HEK293T (cell line): ENCODE data around the gene MAP3K14.

Source experiments
- CTCF ChIA-PET: fragments of 350-600 bp; formaldehyde crosslinking; extraction: SDS; loops from one replicate; lab custom pipeline; 2021; ENCODE audit warnings: antibody characterized with exemption, inconsistent platforms; lab: Yijun Ruan, JAX
- POLR2A ChIA-PET: fragments of 350-600 bp; formaldehyde crosslinking; extraction: SDS; loops from one replicate; lab custom pipeline; 2020; ENCODE audit warnings: antibody characterized with exemption, inconsistent platforms; lab: Yijun Ruan, JAX
- DNase-seq: peaks from one replicate; pipeline ENCODE4 v3.0.0; 2012; ENCODE audit warnings: mixed read lengths; ENCODE audit errors: extremely low spot score
- ARNT ChIP-seq: fragments of 450-650 bp; IDR thresholded peaks from 2 replicates; pipeline ENCODE4 v1.6.1; 2017; ENCODE audit warnings: mild to moderate bottlenecking
- BHLHE40 ChIP-seq: fragments of 450-650 bp; IDR thresholded peaks from 2 replicates; pipeline ENCODE4 v1.6.1; 2016; ENCODE audit warnings: mild to moderate bottlenecking, moderate library complexity, borderline replicate concordance
- CTBP1 ChIP-seq: fragments of 450-650 bp; IDR thresholded peaks from 2 replicates; pipeline ENCODE4 v1.6.1; 2016; ENCODE audit warnings: borderline replicate concordance
- ELF4 ChIP-seq: fragments of 450-650 bp; IDR thresholded peaks from 2 replicates; pipeline ENCODE4 v1.6.1; 2017; ENCODE audit warnings: antibody characterized with exemption
- FOXA1 ChIP-seq: fragments of 450-650 bp; IDR thresholded peaks from 2 replicates; pipeline ENCODE4 v1.6.1; 2016; ENCODE audit warnings: mild to moderate bottlenecking
- FOXK2 ChIP-seq: fragments of 450-650 bp; IDR thresholded peaks from 2 replicates; pipeline ENCODE4 v1.6.1; 2016; ENCODE audit warnings: mild to moderate bottlenecking
- FOXM1 ChIP-seq: fragments of 450-650 bp; IDR thresholded peaks from 2 replicates; pipeline ENCODE4 v1.6.1; 2017; ENCODE audit warnings: mild to moderate bottlenecking, borderline replicate concordance
- HDGF ChIP-seq: fragments of 450-650 bp; IDR thresholded peaks from 2 replicates; pipeline ENCODE4 v1.6.1; 2017; ENCODE audit warnings: antibody characterized with exemption, borderline replicate concordance
- L3MBTL2 ChIP-seq: fragments of 450-650 bp; conservative IDR thresholded peaks from 2 replicates; pipeline ENCODE4 v1.6.1; 2016; ENCODE audit warnings: mild to moderate bottlenecking
- LEF1 ChIP-seq: fragments of 450-650 bp; IDR thresholded peaks from 2 replicates; pipeline ENCODE4 v1.6.1; 2017; ENCODE audit warnings: mild to moderate bottlenecking, borderline replicate concordance
- NFRKB ChIP-seq: fragments of 450-650 bp; IDR thresholded peaks from 2 replicates; pipeline ENCODE4 v1.6.1; 2016; ENCODE audit warnings: mild to moderate bottlenecking, moderate library complexity
- SP1 ChIP-seq: fragments of 450-650 bp; IDR thresholded peaks from 2 replicates; pipeline ENCODE4 v1.6.1; 2017
- SUZ12 ChIP-seq: fragments of 450-650 bp; IDR thresholded peaks from 2 replicates; pipeline ENCODE4 v1.6.1; 2016; ENCODE audit warnings: mild to moderate bottlenecking
- TARDBP ChIP-seq: fragments of 450-650 bp; IDR thresholded peaks from 2 replicates; pipeline ENCODE4 v1.6.1; 2016
- ZNF384 ChIP-seq: fragments of 450-650 bp; IDR thresholded peaks from 2 replicates; pipeline ENCODE4 v1.6.1; 2016
- TF ChIP-seq, protein P1 (sequence below): fragments of 450-650 bp; IDR thresholded peaks from 2 replicates; pipeline ENCODE4 v1.6.1; 2016

The MAP3K14 gene

DNA sequence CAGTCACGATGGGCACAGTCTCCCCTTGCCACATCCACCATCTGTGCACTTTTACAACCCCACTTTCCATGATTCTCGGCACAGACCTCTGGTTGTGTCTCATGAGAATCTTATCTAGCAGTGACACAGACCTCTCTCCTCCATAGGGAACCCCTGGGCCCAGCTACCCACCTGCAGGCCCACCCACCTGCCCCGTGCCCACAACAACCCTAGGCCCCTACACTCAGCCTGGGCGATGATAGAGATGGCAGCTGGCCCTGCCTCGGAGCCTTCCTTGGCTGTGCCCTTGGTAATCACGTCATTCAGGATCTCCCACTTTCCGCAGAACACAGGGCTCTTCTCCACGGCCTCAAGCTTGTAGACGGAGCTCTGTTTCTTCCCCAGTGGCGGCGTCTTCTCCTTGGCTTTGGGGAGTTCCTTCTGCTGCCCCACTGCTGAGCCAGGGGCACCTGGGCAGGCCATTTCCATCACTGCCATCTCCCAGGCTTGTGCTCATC, 26.5 kb downstream of the MAP3K14 start:
- POLR2A ChIA-PET, result no interaction called here
- no peak for DNase-seq
- TF ChIP-seq, protein P1, sequence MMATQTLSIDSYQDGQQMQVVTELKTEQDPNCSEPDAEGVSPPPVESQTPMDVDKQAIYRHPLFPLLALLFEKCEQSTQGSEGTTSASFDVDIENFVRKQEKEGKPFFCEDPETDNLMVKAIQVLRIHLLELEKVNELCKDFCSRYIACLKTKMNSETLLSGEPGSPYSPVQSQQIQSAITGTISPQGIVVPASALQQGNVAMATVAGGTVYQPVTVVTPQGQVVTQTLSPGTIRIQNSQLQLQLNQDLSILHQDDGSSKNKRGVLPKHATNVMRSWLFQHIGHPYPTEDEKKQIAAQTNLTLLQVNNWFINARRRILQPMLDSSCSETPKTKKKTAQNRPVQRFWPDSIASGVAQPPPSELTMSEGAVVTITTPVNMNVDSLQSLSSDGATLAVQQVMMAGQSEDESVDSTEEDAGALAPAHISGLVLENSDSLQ, result no peak
- no peak for TF ChIP-seq FOXM1
- CTCF ChIA-PET, result no interaction called here

DNA sequence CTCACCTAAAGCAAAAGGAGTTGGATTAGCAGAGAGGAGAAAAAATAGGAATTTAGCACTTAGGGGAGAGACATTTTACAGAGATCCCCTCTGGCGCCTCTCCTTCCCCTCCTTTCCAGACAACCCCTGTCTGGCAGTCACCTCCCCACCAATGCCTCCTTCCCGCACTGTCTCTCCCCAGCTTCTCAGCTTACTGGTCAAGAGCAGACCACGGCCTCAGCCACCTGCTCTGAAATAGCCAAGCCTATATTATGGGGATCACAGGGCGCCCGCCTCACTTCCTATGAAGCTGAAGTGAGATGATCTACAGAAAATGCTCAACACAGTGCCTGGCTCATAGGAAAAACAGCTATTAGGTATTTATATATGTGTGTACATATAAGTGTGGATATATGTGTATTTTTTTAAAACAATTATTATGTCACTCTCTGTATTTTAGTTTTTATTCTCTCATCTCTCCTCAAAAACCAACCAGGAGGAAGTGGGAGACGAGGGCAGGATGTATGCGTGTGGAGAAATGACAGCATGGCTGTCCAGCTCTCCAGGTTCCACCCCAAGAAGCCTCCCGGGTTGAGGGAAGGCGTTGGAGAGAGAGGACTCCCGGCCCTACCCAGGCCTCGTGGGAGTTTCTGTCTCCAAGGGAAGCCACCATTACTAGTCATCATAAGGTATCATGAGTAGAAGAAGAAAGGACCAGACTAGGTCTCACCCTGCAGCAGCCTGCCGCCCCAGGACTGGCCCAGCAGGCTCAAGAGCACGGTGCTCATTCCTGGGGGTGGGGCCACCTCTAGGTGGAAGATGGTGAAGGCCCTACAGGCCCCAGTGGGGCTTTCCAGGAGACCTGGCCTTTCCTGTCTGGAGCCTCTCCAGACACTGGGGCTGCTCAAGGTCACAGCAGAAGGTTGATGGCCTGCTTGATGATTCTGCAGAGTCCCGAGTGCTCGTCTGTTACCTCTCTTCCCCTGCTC, 27.2 kb downstream of the MAP3K14 start:
- ChIA-PET POLR2A (no interaction called here), CTCF (no interaction called here)
- DNase-seq, result no peak
- no peak for TF ChIP-seq ELF4

DNA sequence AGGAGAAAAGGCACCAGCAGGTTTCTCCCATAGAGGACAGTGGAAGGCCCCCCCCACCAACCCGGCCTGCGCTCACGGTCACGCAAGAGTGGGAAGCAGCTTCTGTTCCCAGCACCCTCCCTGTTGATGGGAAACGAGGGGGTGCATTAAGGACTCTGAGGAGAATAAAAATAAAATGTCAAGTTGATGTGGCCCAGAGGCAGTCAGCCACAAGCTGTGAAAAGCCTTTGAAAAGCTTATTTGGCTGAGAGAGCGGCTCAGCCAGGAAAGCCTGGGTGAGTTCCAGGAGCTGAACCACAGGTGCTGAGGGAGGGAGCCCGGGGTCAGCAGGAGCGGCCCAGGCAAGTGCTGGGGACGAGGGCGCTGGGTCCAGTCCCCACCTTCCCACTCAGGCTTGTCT, 28.0 kb downstream of the MAP3K14 start:
- ChIA-PET CTCF (interaction anchor here (0.9 kb wide), 1 partner anchor 12 kb away, joined by 4 read pairs; no protein-coding TSS in a partner anchor), POLR2A (no interaction called here)

DNA sequence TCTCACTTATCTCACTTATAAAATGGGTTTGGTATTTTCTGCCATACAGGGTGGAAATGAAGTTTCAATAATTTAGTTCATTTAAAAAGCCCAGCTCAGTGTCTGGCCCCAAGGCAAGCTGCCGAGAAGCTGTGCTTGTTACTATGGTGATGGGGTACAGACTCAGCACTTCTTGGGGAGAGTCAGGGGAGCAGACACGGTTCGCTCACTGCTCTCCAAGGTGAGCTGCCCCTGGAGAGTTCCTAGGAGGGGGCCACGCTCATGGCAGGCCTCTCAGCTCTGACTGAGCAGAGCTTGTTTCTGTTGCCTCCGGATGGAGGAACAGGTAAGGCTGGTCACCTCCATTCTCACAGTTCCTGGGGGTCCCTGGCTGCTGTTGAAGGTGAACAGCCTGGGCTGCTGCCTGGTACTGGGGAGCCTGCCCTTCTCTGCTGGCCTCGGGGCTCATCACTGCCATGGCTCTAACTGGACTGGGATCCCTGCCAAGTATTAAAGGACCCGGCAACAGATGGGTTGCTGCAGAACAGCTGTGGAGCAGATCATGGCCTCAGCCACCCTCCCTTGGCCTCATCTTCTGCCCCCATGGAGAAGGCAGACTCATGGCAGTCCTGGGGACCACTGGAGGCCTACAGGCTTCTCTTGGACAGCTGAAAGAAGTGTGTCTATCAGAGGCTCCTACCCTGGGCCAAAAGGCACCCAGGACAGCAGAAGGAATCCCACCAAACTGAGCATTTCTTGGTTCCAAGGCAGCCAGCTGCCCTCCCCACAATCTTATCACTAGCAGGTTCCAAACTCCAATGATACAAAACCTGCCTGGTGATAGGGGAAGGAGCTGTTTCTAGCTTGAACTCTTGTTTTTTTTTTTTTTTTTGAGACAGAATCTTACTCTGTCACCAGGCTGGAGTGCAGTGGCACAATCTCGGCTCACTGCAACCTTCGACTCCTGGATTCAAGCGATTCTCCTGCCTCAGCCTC, 29.0 kb downstream of the MAP3K14 start:
- CTCF ChIA-PET, result interaction anchor here (0.9 to 1.4 kb wide), 3 partner anchors 10 to 19 kb away, joined by 3 to 7 read pairs (median 4); no protein-coding TSS in a partner anchor
- POLR2A ChIA-PET, result interaction anchor here (0.8 to 1.6 kb wide), 3 partner anchors 23 to 86 kb away, joined by 3 read pairs; no protein-coding TSS in a partner anchor
- no peak for DNase-seq
- TF ChIP-seq FOXM1 (no peak), L3MBTL2 (no peak), ARNT (no peak), CTBP1 (no peak)

More for the DNA sequence above, 28.0 kb downstream of the MAP3K14 start:
- no peak for DNase-seq
- TF ChIP-seq SP1, result no peak
- no peak for TF ChIP-seq CTBP1
- no peak for TF ChIP-seq LEF1
- TF ChIP-seq TARDBP, result no peak
- TF ChIP-seq NFRKB, result no peak
- TF ChIP-seq FOXM1, result no peak
- TF ChIP-seq L3MBTL2, result no peak

DNA sequence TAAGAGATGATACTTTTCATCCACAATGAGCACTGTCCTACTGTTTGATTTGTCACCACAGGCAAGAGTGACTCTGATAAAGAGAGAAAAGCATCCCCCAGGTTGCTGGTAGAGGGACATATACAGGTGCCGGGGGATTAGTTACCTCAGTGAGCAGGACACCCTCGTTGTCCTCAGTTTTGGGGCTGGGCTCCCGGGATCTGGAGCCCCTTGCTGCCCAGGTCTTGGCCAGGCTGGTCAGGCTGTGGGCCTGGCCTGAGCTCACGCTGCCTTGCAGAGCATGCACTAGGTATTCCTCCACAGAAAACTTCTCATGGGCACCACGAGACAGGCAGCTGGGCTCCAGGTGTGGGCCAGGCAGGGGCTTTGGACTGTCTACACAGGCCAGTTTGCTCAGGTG, 30.5 kb downstream of the MAP3K14 start:
- ChIA-PET POLR2A (interaction anchor here (1.6 kb wide), 1 partner anchor 88 kb away, joined by 3 read pairs; no protein-coding TSS in a partner anchor), CTCF (interaction anchor here (1.2 kb wide), 1 partner anchor 9 kb away, joined by 7 read pairs; no protein-coding TSS in a partner anchor)
- TF ChIP-seq ZNF384, result no peak
- TF ChIP-seq CTBP1, result no peak
- no peak for TF ChIP-seq ELF4
- no peak for TF ChIP-seq L3MBTL2
- no peak for TF ChIP-seq TARDBP
- TF ChIP-seq FOXK2, result no peak
- no peak for TF ChIP-seq SP1
- TF ChIP-seq SUZ12, result no peak
- TF ChIP-seq FOXA1, result no peak
- no peak for TF ChIP-seq LEF1
- no peak for TF ChIP-seq HDGF
- no peak for TF ChIP-seq NFRKB
- TF ChIP-seq ARNT, result no peak
- TF ChIP-seq FOXM1, result no peak
- no peak for TF ChIP-seq BHLHE40
- TF ChIP-seq, protein P1, result no peak
- DNase-seq, result no peak

DNA sequence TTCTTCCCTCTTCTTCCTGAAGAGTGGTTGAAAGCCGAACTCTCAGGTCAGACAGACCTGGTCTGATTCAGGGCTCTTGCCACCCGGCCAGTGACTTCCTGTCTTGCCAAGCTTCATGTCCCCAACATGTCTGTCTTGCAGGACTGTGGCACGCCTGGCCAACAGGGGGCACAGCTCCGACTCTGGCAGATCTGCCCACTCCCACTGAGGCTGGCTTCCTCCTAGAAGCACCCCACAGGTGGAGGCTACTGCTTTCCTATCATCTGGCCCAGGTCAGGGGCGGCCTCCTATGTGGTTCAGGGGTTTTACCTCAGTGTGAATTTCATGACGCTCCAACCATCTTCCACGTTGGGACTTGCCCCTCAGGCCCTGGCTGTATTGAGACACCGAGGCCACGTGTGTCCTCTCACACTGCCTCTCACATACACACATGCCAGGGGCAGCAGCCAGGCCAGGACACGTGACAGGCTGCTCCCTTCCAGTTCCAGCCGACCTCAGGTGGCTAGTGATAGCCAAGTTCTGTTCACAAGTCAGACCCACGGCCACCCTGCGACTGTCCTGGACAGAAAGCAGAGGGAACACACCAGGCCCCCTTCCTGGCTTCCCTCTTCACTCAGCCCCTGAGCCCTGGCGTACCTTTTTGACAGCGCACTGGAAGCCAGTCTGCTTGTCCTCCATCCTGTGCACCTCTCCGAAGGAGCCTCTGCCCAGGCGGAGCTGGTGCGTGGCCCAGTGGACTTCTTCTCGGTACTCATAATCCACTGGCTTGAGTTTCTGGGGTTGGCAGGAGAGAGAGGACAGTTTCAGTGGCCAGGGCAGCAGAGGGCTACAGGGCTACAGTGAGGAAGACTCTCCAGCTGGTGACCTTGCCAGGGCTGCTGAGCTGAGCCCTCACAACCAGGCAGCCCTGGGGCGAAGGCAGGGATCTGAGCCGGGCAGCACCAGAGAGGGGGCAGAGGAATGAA, 32.4 kb downstream of the MAP3K14 start:
- TF ChIP-seq BHLHE40 (no peak), SP1 (no peak), ARNT (no peak), HDGF (no peak), LEF1 (no peak), ZNF384 (no peak), NFRKB (no peak), SUZ12 (no peak), FOXK2 (no peak), CTBP1 (no peak), TARDBP (no peak), FOXA1 (no peak), L3MBTL2 (no peak)
- TF ChIP-seq, protein P1, result no peak
- no peak for DNase-seq
- ChIA-PET POLR2A (interaction anchor here (0.8 kb wide), 1 partner anchor 124 kb away, joined by 3 read pairs; no protein-coding TSS in a partner anchor), CTCF (interaction anchor here (0.5 to 1.1 kb wide), 3 partner anchors 29 to 101 kb away, joined by 3 to 6 read pairs (median 3); no protein-coding TSS in a partner anchor)
